ENCODE results near the gene RNF222.

GRCh38 chr17:8443756-8444155 lies 46.1 kb upstream of the RNF222 start:
- TF ChIP-seq EP300 (IDR thresholded peaks at IDR 0.05; ENCODE audit: borderline replicate concordance) (no peak), RAD21 (IDR thresholded peaks at IDR 0.05; ENCODE audit: low read depth) (no peak), ZBTB7A (IDR thresholded peaks at IDR 0.05; ENCODE audit: low read depth) (no peak), NFIC (IDR thresholded peaks at IDR 0.05) (no peak), YY1 (IDR thresholded peaks at IDR 0.05; ENCODE audit: low read depth) (no peak)
